ENCODE data around the gene GNAO1.

DNA sequence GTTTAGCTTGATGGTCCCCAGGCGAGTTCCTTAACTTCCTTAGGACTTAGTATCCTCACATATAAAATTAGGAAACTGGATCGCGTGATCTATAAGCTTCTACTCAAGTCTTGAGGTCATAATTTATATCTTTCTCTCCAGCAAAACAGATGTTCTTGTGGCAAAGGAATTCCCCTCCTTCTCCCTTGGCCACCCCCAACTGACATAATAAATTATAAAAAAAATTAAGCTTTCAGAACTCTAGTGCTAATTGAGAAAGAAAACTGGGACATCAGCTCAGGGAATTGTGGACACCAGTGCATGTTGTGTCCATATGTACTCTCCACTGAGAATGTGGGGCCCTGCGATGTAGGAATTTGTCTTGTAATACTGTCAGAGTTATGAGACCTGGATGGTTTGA is 13.5 kb downstream of the GNAO1 start:
- TF ChIP-seq, protein P1, sequence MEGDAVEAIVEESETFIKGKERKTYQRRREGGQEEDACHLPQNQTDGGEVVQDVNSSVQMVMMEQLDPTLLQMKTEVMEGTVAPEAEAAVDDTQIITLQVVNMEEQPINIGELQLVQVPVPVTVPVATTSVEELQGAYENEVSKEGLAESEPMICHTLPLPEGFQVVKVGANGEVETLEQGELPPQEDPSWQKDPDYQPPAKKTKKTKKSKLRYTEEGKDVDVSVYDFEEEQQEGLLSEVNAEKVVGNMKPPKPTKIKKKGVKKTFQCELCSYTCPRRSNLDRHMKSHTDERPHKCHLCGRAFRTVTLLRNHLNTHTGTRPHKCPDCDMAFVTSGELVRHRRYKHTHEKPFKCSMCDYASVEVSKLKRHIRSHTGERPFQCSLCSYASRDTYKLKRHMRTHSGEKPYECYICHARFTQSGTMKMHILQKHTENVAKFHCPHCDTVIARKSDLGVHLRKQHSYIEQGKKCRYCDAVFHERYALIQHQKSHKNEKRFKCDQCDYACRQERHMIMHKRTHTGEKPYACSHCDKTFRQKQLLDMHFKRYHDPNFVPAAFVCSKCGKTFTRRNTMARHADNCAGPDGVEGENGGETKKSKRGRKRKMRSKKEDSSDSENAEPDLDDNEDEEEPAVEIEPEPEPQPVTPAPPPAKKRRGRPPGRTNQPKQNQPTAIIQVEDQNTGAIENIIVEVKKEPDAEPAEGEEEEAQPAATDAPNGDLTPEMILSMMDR (IDR thresholded peaks at IDR 0.05) = no peak
- no peak for TF ChIP-seq POLR2A (IDR thresholded peaks at IDR 0.05)
